NCI-H748 (cell line): ENCODE data around the gene UBE2J2.

Experiments used
- DNase-seq: peaks from one replicate; lab custom pipeline; 2025; ENCODE audit not compliant: unreplicated experiment; lab: John Stamatoyannopoulos, UW

UBE2J2 gene

DNA sequence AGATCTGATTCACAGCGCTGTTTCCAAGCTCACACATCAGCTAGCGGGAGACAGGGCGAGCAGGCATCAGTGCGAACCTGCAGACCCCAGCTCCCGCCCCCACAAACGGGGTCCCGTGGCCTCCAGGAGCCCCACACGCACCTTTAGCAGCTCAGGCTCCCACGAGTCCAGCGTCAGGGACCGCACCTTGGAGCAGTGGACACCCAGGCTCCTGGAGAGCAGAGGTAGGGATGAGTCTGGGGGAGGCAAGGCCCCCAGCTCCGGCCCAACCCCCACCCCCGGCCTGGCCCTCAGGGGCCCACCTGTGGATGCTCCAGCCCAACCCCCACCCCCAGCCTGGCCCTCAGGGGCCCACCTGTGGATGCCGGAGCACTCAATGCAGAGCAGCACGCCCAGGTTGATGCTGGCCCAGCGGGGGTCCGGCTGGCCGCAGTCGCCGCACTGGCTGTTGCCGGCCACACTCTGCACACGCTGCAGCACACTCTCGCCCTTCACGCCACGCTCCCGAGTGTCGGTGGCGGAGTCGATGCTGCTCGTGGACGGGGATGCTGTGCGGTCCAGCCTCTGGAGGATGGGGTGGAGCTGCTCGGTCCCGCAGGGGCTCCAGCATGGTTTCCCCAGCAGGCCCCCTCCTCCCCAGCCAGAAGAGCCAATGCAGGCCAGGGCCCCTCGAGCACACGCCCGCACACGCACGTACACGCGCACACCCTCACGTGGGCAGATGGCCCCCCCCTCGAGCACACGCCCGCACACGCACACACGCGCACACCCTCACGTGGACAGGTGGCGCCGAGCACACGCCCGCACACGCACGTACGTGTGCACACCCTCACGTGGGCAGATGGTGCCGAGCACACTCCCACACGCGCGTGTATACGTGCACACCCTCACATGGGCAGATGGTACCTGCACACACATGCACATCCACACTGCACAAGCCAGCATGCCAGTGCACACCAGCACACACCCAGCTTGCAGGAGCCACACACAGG lies 22.7 kb upstream of the UBE2J2 start:
- DNase-seq: no peak

DNA sequence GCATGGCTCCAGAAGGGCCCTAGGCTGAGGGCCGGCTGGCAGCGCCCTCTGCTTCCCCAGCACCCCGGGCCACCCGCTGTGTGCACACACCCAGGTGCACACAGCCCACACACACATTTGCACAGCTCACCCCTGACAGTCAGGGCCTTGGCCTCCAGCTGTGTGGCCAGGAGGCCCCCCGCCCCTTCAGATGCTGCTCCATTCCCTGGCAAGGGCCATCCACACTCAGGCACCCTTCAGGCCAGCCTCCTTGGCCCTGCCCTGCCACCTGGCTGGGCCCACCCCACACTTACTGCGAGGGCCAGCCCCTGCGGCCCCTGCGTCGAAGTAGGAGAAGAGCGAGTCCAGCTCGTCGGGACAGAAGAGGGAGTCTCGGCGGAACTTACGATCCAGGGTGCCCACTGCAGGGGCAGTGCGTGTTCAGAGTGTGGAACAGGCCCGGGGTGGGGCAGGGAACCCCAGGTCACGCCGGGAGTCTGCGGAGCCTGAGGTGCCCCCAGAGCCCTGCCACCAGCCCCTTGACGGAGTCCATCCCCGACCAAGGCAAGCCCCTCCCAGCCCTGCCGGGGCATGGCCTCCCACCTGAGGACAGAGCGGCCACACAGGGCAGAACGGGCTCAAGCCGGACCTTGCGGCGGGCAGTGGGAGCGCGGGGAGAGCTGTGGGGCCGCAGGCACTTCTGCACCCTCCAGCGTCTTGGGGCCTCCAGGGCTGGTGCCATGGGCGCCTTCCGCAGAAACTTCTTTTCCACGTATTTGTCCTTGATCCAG lies 21.7 kb upstream of the UBE2J2 start:
- DNase-seq: no peak

DNA sequence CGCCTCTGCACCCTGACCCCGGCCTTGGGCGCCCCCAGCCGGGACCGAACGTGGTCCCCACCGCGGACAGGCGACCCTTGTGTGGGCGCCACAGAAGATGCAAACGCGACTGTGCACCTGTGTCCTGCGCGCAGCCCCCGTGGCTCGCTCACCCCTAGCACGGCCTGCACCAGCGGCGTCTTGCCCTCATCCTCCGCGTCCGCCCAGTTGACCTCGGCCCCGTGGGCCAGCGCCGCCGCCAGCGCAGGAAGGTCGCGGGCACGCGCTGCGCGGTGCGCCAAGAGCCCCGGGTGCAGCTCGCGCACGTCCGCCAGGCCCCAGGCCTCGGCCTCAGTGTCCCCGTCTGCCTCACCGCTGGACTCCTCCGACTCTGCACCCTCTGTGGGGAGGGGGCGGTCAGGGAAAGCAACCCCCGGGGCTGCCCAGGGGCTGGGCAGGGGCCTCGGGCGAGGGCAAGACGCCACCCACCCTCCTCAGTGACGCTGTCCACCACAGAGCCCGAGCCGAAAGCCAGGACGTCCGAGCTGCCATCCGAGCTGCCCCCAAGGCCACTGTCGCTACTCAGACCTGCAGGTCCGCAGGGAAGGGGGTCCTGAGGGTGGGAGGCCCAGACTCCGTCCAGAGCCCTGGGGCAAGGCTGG lies 20.7 kb upstream of the UBE2J2 start:
- no peak for DNase-seq

DNA sequence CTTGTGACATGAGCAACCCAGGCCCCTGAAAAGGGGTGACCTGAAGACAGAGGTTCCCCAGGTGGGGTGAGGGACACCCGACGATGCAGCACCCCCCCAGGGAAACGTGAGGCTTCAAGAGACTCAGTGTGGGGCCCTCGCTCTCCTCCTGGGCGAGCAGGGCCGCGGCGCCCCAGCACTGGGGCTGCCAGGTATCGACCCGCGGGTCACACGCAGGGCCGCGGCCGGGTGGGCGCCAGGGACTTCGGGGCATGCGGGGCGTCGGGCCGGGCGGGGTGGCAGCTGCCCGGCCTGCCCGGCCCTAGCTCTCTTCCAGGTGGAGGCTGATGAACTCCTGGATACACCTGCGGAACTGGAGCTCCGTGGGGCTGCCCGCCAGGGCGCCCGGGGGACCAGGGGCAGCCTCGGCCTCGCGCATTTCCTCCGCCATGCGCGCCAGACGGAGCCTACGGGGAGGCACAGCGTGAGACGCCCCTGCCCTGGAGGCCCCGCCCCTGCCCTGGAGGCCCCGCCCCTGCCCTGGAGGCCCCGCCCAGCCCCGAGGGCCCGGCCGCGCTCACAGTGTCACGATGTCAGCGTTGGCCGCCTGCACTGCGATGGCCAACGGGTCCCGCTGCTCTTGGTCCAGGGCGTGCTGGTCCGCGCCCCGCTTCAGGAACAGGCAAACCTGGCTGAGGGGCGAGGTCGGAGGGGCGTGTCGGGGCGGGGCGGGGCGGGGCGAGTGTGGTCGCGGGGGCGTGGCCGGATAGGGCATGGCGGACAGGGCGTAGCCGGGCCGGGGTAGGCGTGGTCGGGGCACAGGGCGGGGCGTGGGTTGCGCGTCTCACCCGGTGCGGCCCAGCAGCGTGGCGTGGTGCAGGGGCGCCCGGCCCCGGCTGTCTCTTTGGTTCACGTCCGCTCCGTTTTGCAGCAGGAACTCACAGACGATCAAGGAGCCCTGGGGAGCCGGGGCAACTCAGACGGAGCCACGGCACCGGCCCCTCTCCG lies 19.9 kb upstream of the UBE2J2 start:
- DNase-seq: no peak

DNA sequence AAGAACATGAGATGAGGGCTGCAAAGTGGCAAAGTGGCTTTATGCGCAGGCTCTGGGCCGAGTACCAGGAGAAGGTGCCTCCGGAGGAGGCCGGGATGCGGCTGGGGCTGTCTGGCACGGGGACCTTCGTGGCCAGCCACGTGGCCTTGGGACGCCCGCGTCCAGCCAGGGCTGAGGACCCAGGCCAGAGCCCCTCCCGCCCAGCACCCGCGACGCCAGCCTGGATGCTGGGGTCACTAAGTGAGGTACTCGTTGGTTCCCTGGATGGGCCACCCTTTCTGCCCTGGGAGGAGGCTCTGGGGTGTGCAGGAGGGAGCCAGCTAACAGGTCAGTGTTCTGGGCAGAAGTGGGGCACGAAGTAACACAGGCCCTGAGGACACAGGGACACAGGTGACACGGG lies 19.2 kb upstream of the UBE2J2 start:
- DNase-seq: no peak

DNA sequence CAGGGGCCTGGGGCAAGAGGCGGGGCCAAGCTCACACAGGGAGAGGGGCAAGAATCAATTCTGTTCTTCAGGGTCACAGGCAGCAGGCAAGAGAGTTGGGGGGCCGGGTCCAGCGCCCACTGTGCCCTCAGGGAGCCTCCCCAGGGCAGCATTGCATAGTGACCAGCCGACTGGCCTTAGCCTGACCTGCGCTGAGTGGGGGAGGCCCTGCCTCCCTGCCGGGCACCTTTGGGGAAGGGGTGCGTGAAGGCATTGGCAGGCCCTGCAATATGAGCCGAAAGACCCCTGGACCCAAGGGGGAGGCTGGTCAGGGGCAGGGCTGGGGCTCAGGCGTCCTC lies 18.8 kb upstream of the UBE2J2 start:
- no peak for DNase-seq

DNA sequence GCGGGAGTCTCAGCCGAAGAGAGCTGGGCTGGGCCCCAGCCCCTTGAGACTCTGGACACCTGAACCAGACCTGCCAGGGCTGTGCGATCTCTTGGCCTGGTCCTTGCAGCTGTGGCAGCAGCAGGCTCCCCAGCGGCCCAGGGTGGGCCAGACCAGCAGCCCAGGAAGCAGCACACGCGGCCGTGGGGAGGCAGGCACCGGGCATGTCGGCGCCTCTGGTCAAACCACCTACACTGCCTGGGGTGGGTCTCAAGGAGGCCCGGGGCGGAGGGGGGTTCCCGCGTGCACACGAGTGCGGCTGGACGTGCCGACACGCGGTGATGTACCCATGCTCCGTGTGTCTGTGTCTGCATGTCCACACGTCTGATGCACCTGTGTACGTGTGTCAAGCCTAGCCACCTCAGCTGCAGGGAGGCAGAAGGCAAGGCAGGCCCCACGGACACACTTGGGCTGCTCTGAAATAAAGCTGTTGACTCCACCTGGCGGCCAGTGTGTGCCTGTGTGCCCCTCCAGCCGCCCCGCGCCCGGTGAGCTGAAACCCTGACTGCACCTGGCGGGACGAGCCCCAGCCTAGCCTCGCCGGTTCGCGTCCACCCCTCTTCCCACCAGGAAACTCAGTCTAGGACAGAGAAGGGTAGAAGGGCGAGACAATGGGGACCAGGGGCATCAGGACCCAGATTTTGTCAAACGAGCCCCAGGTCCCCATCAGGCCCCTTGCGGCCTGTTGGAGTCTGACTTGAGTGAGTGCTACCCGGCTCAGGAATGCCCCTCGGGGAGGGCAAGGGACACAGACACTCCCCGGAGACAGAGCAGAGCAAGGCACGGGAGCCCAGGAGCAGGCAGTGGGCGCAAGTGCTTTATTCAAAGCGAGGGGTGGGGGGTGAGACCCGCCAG lies 18.1 kb upstream of the UBE2J2 start:
- DNase-seq: peak; percentile 81

DNA sequence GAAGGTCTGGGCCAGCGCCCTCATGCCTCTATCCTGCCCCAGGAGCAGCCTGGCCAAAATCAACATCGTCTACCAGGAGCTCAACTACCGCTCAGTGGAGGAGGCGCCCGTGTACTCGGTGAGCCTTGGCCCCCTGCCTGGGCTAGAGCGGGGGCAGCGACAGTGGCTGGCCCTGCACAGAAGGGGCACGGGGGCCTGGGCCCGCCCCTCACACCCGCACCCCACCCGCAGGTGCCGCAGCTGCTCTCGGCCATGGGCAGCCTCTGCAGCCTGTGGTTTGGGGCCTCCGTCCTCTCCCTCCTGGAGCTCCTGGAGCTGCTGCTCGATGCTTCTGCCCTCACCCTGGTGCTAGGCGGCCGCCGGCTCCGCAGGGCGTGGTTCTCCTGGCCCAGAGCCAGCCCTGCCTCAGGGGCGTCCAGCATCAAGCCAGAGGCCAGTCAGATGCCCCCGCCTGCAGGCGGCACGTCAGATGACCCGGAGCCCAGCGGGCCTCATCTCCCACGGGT lies 17.4 kb upstream of the UBE2J2 start:
- DNase-seq: peak; percentile 63

DNA sequence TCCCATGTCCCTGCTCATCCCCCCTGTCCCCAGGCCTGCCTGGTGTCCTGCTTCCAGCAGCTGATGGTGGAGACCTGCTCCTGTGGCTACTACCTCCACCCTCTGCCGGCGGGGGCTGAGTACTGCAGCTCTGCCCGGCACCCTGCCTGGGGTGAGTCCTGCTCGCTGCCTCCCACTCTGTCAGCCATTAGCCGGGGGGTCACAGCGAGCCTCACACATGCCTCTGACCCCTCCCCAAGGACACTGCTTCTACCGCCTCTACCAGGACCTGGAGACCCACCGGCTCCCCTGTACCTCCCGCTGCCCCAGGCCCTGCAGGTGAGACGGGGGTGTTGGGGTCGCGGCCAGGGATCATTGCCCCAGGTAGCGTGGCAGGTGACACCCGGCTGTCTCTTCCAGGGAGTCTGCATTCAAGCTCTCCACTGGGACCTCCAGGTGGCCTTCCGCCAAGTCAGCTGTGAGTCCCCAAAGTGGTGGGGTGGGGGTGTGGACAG lies 16.6 kb upstream of the UBE2J2 start:
- DNase-seq: peak; percentile 65

DNA sequence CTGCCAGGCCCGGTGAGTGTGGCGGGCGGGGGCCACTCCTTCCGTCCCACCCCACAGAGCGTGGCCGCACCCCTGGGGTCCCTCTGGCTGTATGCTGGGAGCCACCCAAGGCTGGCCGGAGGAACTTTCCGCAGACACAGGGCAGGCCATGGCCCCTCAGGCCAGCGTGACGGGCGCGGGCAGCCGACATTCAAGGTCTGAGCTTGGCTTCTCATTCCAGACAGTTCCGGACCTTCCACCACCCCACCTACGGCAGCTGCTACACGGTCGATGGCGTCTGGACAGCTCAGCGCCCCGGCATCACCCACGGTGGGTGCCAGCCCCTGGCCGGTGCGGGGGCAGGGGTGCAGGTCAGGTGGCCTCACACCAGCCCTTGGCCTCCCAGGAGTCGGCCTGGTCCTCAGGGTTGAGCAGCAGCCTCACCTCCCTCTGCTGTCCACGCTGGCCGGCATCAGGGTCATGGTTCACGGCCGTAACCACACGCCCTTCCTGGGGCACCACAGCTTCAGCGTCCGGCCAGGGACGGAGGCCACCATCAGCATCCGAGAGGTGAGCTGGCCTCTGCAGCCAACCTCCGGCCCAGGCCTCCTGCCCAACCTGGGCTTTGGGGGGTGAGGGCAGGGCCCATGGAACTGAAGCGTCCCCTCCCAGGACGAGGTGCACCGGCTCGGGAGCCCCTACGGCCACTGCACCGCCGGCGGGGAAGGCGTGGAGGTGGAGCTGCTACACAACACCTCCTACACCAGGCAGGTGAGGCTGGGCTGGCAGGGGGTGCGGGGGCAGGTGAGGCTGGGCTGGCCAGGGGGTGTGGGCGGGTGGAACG lies 13.8 kb upstream of the UBE2J2 start:
- DNase-seq: no peak

DNA sequence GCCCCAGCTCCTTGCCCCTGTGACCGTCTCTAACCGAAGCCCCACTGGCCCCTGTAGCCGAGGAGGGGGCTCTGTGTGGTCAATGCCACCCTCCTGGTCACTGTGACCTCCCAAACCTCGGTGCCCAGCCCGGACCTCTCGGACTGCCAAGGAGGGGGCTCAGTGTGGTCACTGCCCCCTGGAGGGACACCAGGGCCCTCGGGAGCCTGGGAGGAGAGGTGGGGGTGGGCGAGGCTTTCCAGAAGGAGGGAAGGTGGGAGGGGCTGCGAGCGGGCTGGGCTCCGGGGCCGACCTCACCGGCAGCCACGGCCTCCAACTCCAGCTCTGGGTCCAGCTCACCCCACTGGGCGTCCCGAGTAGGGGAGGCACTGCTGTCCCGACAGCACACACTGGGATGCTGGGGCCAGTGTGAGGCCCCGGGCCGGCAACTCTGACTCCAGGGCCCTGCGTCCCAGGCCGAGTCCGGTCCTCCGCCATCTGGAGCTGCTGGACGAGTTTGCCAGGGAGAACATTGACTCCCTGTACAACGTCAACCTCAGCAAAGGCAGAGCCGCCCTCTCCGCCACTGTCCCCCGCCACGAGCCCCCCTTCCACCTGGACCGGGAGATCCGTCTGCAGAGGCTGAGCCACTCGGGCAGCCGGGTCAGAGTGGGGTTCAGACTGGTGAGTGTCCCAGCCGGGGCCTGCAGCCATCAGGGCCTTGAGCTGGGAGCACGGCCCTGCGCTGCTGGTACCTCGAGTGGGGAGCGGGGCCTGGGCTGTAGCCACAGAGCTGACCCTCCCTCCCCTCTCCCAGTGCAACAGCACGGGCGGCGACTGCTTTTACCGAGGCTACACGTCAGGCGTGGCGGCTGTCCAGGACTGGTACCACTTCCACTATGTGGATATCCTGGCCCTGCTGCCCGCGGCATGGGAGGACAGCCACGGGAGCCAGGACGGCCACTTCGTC lies 12.9 kb upstream of the UBE2J2 start:
- no peak for DNase-seq

DNA sequence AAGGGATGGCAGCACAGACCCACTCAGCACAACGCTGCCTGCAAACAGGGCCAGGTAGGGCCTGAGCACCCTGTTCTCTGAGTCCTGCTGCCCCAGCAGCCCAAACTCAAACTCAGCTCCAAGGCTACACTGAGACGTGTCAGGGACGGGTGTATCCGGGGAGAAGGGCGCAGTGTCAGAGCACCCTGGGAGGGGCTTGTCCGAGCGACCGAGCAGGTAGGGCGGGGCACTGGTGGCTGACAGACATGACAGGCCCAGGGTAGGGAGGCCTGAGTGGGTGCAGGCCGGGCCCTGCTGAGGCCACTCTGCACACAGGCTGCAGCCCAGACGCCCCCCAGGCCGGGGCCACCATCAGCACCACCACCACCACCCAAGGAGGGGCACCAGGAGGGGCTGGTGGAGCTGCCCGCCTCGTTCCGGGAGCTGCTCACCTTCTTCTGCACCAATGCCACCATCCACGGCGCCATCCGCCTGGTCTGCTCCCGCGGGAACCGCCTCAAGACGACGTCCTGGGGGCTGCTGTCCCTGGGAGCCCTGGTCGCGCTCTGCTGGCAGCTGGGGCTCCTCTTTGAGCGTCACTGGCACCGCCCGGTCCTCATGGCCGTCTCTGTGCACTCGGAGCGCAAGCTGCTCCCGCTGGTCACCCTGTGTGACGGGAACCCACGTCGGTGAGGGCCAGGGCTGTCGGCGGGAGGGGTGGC lies 12.1 kb upstream of the UBE2J2 start:
- DNase-seq: no peak

DNA sequence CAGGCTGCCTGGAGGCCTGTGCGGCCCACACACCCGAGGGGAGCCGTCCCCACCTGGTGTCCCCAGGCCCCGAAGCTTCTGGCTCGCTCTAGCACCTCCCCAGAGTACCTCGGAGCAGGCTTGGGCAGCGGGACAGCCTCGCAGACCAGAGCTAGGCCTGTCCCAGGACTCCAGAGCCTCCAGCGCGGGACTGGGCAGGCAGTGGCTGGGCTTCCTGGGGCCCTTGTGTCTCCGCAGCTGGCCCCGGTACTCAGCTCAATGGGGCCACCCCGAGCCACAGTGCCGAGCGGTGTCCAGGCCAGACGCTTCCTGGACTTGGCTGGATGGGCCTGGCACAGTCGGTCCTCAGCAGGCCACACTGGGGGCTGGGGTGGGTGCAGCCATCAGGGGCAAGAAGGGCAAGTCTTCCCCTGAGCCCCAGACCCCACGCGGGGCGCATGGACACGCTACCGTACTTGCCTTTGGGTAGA lies 11.5 kb upstream of the UBE2J2 start:
- no peak for DNase-seq

DNA sequence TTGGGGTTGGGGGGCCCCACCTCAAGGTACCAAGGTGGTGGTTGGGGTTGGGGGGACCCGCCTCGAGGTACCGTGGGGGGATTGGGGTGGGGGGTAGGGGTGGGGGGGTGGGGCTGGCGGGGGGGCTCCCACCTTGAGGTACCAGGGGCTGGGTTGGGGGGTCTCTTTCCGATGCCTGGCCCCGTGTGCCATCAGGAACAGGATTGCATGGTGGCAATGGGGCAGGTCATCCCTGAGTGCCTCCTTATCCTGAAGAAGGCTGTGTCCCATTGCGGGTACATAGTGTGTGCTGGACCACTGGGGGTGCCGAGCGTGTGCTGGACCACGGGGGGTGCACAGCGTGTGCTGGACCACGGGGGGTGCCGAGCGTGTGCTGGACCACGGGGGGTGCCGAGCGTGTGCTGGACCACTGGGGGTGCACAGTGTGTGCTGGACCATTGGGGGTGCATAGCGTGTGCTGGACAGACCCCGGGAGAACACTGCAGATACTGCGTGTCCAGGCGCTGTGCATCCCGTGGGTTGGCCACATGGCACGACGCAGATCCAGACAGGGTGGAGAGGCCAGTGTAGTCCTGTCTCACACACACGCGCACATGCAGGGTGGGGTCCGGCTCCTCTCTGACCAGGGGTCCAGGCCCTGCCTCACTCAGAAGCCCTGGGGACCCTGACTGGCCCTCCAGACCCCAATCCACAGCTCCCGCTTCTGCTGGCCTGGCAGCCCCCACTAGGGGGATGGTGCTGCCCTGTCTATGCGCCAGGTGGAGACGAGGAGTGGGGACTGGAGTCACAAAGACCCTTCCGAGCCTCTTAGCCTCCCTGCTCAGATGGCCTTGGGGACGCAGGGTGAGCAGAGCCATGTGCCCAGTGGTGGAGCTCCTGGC lies 10.8 kb upstream of the UBE2J2 start:
- no peak for DNase-seq

DNA sequence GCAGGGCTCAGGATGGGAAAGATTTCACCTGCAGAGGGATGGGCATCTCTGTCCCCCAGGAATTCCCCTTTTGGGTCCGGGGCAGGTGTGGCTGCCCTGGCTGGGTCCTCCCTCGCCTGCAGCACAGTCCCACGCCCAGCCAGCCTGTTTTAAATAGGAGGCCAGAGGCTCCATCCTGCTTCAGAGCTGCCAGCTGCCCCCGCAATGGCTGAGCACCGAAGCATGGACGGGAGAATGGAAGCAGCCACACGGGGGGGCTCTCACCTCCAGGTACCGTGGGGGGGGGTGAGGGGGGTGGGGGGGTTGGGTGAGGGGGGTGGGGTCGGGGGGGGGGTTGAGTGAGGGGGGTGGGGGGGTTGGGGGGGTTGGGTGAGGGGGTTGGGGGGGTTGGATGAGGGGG lies 10.2 kb upstream of the UBE2J2 start:
- DNase-seq: peak; percentile 12
